Smooth muscle cell (in vitro differentiated cells): ENCODE data around the gene SGMS2. TPM values are rescaled to one million over a fixed set of nuclear protein-coding genes. Genes with fewer than 3 reads are reported as not detected.

ENCODE experiments used
- DNase-seq: peaks from one replicate; lab custom pipeline; 2025; ENCODE audit not compliant: unreplicated experiment; lab: John Stamatoyannopoulos, UW
- H2AFZ ChIP-seq: fragments of 200-600 bp; sonication (generic); 2 replicates; pipeline ENCODE4 v1.6.0; 2016; ENCODE audit warnings: antibody characterized with exemption, low read depth, mild to moderate bottlenecking
- H3F3A ChIP-seq: fragments of 200-600 bp; sonication (generic); 2 replicates; pipeline ENCODE4 v1.6.0; 2017; ENCODE audit warnings: antibody characterized with exemption, low read depth
- H3K27ac ChIP-seq: fragments of 200-600 bp; sonication (generic); 2 replicates; pipeline ENCODE4 v1.5.1; 2016; ENCODE audit warnings: low read depth, mild to moderate bottlenecking
- H3K27me3 ChIP-seq: fragments of 200-600 bp; sonication (generic); 2 replicates; pipeline ENCODE4 v1.6.1; 2016; ENCODE audit warnings: low read depth, mild to moderate bottlenecking
- H3K36me3 ChIP-seq: fragments of 200-600 bp; sonication (generic); 2 replicates; pipeline ENCODE4 v1.5.1; 2016; ENCODE audit warnings: low read depth
- H3K4me1 ChIP-seq: fragments of 200-600 bp; sonication (generic); 2 replicates; pipeline ENCODE4 v1.5.1; 2016; ENCODE audit warnings: low read depth
- H3K4me2 ChIP-seq: fragments of 200-600 bp; sonication (generic); 2 replicates; pipeline ENCODE4 v1.6.0; 2016; ENCODE audit warnings: mild to moderate bottlenecking
- H3K4me3 ChIP-seq: fragments of 200-600 bp; sonication (generic); 2 replicates; pipeline ENCODE4 v1.5.1; 2016; ENCODE audit warnings: mild to moderate bottlenecking
- H3K79me2 ChIP-seq: fragments of 200-600 bp; sonication (generic); 2 replicates; pipeline ENCODE4 v1.6.0; 2016; ENCODE audit warnings: low read depth, mild to moderate bottlenecking
- H3K9ac ChIP-seq: fragments of 200-600 bp; sonication (generic); 2 replicates; pipeline ENCODE4 v1.6.0; 2016; ENCODE audit warnings: low read depth
- H3K9me3 ChIP-seq: fragments of 200-600 bp; sonication (generic); replicated peaks from 2 replicates; pipeline ENCODE4 v1.5.1; 2016; ENCODE audit warnings: low read depth
- H4K20me1 ChIP-seq: fragments of 200-600 bp; sonication (generic); 2 replicates; pipeline ENCODE4 v1.6.0; 2016; ENCODE audit warnings: low read depth
- CTCF ChIP-seq: fragments of 200-600 bp; sonication (generic); IDR thresholded peaks from 2 replicates; pipeline ENCODE4 v1.5.1; 2017; ENCODE audit warnings: borderline replicate concordance, mild to moderate bottlenecking, antibody characterized with exemption; ENCODE audit not compliant: insufficient read depth, poor library complexity, severe bottlenecking
- WGBS: methylation state at CpG from one replicate; pipeline ENCODE4 v1.1.7; 2016; ENCODE audit warnings: low lambda C conversion rate; 5-methylcytosine and 5-hydroxymethylcytosine counted together
- polyA plus RNA-seq: library from polyadenylated mRNA; unstranded; fragments of >200 nt; fragmentation: Nextera tagmentation; extraction: Ambion mirVana; gene quantifications from 2 replicates; pipeline ENCODE4 v1.2.1, GENCODE V29; 2016
- total RNA-seq: library from RNA; depleted of rRNA; stranded (reverse); fragments of >200 nt; gene quantifications from 2 replicates; pipeline ENCODE4 v1.2.3, GENCODE V29; 2014

SGMS2 gene
- total and polyA plus RNA-seq, 2 experiments from 2014 or later, result 16.2 to 55.5 TPM

GRCh38 chr4:107937040-107937439 lies 112.3 kb downstream of the SGMS2 start:
- Histone ChIP-seq H2AFZ (no peak overlapping the region), H3K9me3 (no peaks in the 10 kb centered on the region), H3F3A (no peaks in the 10 kb centered on the region), H3K4me2 (no peak overlapping the region), H3K27ac (no peak overlapping the region), H3K9ac (no peak overlapping the region), H3K4me1 (peaks cover 2% of the 10 kb centered on the region), H3K4me3 (no peak overlapping the region), H3K79me2 (no peaks in the 10 kb centered on the region), H3K36me3 (no peaks in the 10 kb centered on the region), H4K20me1 (no peaks in the 10 kb centered on the region), H3K27me3 (no peaks in the 10 kb centered on the region)
- WGBS, result 95% methylated on average over 2 of the region's 2 CpGs
- TF ChIP-seq CTCF, result no peak
- DNase-seq, result no peak

- Histone ChIP-seq H3K36me3 (no peaks in the 10 kb centered on the region), H3K4me2 (no peak overlapping the region), H3K4me3 (no peak overlapping the region), H3K4me1 (no peaks in the 10 kb centered on the region), H3K9ac (no peak overlapping the region), H2AFZ (no peak overlapping the region), H3F3A (no peaks in the 10 kb centered on the region), H3K27me3 (no peaks in the 10 kb centered on the region), H4K20me1 (no peaks in the 10 kb centered on the region), H3K79me2 (no peaks in the 10 kb centered on the region), H3K27ac (no peak overlapping the region), H3K9me3 (no peaks in the 10 kb centered on the region)
- WGBS, result 93% methylated on average over 1 of the region's 1 CpG
- no peak for TF ChIP-seq CTCF
- no peak for DNase-seq
Measured at GRCh38 chr4:107939307-107939706, 114.6 kb downstream of the SGMS2 start.

GRCh38 chr4:107945809-107946208 lies 121.1 kb downstream of the SGMS2 start:
- H2AFZ ChIP-seq, result no peak overlapping the region
- no peaks in the 10 kb centered on the region for H3K9me3 ChIP-seq
- no peak overlapping the region for H3K9ac ChIP-seq
- 98% methylated on average over 3 of the region's 3 CpGs for WGBS
- no peaks in the 10 kb centered on the region for H3K79me2 ChIP-seq
- H3K27ac ChIP-seq, result no peak overlapping the region
- no peaks in the 10 kb centered on the region for H4K20me1 ChIP-seq
- DNase-seq, result no peak
- no peaks in the 10 kb centered on the region for H3K27me3 ChIP-seq
- H3K36me3 ChIP-seq, result no peaks in the 10 kb centered on the region
- no peak overlapping the region for H3K4me3 ChIP-seq
- no peaks in the 10 kb centered on the region for H3F3A ChIP-seq
- no peaks in the 10 kb centered on the region for H3K4me1 ChIP-seq
- no peak for TF ChIP-seq CTCF
- H3K4me2 ChIP-seq, result no peak overlapping the region

- Histone ChIP-seq H3K4me3 (no peak overlapping the region), H3K27ac (peak overlapping the region; percentile 65), H4K20me1 (no peaks in the 10 kb centered on the region), H3K4me1 (peaks cover 3% of the 10 kb centered on the region), H2AFZ (no peak overlapping the region), H3K36me3 (no peaks in the 10 kb centered on the region), H3K9me3 (no peaks in the 10 kb centered on the region), H3K79me2 (no peaks in the 10 kb centered on the region), H3K9ac (no peak overlapping the region), H3K27me3 (no peaks in the 10 kb centered on the region), H3F3A (no peaks in the 10 kb centered on the region), H3K4me2 (peak overlapping the region; percentile 66)
- DNase-seq, result no peak
- TF ChIP-seq CTCF, result no peak
- 92% methylated on average over 2 of the region's 2 CpGs for WGBS
Measured at GRCh38 chr4:107950746-107951540, 126.2 kb downstream of the SGMS2 start.
